ENCODE measurements around the gene LHFPL6. TPM values are rescaled to one million over a fixed set of nuclear protein-coding genes. Genes with fewer than 3 reads are reported as not detected.

LHFPL6 gene
- total RNA-seq, 4 donors from 2014 or later = 113 to 177 (median 146) TPM

DNA sequence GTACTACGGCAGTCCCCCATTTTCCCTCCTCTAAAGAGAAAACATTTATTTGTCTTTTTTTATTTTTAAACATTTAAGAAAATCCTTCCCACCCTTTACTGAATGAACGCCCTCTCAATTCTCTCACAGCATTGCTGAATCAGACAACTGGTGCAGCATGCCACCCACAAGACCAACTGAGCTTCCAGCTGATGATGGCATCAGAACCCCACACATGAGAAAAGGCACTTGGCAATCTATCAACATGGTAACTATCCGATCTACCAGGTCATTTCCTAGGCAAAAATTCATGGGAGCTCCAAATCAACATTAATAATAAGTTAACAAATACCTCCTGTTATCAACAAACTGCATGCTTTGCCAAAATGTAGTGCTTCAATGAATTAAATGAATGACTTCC lies 43.1 kb downstream of the LHFPL6 start:
- no peaks in the 10 kb centered on the region for H3K9me3 ChIP-seq
- no peak overlapping the region for H3K4me3 ChIP-seq
- H3K36me3 ChIP-seq = no peaks in the 10 kb centered on the region
- TF ChIP-seq EP300 (IDR thresholded peaks at IDR 0.05) = no peak
- no peak for TF ChIP-seq POLR2A (IDR thresholded peaks at IDR 0.05)
- TF ChIP-seq, protein P1, sequence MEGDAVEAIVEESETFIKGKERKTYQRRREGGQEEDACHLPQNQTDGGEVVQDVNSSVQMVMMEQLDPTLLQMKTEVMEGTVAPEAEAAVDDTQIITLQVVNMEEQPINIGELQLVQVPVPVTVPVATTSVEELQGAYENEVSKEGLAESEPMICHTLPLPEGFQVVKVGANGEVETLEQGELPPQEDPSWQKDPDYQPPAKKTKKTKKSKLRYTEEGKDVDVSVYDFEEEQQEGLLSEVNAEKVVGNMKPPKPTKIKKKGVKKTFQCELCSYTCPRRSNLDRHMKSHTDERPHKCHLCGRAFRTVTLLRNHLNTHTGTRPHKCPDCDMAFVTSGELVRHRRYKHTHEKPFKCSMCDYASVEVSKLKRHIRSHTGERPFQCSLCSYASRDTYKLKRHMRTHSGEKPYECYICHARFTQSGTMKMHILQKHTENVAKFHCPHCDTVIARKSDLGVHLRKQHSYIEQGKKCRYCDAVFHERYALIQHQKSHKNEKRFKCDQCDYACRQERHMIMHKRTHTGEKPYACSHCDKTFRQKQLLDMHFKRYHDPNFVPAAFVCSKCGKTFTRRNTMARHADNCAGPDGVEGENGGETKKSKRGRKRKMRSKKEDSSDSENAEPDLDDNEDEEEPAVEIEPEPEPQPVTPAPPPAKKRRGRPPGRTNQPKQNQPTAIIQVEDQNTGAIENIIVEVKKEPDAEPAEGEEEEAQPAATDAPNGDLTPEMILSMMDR (IDR thresholded peaks at IDR 0.05) = no peak
- DNase-seq (ENCODE audit: low spot score in 2 of 2) = no peak
- H3K27ac ChIP-seq = no peak overlapping the region
- H3K4me1 ChIP-seq = peaks cover 0 to 61% (median 14%) of the 10 kb centered on the region in 4 donors
- 67 to 74% methylated on average over 3 of the region's 3 CpGs for WGBS, 2 donors
- H3K27me3 ChIP-seq = no peaks in the 10 kb centered on the region

DNA sequence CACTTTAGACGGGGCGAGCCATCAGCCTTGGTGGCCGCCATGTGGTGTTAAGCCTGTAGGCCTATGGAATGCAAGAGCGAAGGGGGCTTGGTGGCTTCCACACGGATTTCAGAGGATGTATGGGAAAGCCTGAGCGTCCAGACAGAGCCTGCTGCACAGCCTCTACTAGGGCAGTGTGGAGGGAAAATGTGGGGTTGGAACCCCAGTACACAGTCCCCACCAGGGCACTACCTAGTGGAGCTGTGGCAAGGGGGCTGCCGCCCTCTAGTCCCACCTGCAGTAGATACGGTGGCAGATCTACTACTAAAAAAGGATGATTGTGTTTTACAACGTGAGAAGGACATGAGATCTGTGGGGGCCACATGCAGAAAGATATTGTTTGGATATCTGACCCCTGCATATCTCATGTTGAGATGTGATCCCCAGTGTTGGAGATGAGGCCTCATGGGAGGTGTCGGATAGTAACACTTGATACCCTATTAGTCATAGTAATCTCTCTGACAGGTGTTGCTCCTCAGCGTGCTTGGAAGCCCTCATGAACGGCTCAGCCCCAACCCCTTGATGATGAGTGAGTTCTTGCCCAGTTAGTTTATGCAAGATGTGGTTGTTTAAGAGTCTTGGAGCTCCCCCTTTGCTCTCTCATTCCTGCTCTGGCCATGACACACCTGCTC lies 45.6 kb downstream of the LHFPL6 start:
- Histone ChIP-seq H3K27ac (no peak overlapping the region), H3K36me3 (no peaks in the 10 kb centered on the region), H3K4me3 (no peak overlapping the region), H3K27me3 (no peaks in the 10 kb centered on the region), H3K4me1 (peaks cover 0 to 42% (median 5%) of the 10 kb centered on the region in 4 donors), H3K9me3 (no peaks in the 10 kb centered on the region)
- 87 to 92% methylated on average over 12 of the region's 12 CpGs for WGBS, 2 donors
- TF ChIP-seq POLR2A (IDR thresholded peaks at IDR 0.05) (no peak), EP300 (IDR thresholded peaks at IDR 0.05) (no peak)
- TF ChIP-seq, protein P1 (IDR thresholded peaks at IDR 0.05) = no peak
- DNase-seq (ENCODE audit: low spot score in 2 of 2) = no peak

DNA sequence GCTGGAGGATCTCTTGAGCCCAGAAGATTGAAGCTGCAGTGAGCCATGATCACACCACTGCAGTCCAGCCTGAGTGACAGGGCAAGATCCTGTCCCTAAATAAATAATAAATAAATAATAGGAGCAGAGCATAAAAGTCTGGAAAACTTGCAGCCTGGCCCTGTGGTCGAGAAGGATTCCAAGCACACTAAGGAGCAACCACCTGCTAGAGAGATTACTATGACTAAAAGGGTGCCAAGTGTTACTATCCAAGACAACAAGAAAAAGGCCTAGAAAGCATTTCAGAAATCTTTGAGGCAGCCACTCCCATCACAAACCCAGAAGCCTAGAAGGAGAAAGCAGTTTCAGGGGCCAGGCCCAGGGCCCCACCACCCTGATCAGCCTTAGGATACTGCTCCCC lies 46.1 kb downstream of the LHFPL6 start:
- Histone ChIP-seq H3K27me3 (no peaks in the 10 kb centered on the region), H3K9me3 (no peaks in the 10 kb centered on the region), H3K4me1 (peaks cover 0 to 44% (median 5%) of the 10 kb centered on the region in 4 donors), H3K27ac (no peak overlapping the region), H3K4me3 (no peak overlapping the region), H3K36me3 (no peaks in the 10 kb centered on the region)
- 77 to 79% methylated on average over 1 of the region's 1 CpG for WGBS, 2 donors
- TF ChIP-seq, protein P1 (IDR thresholded peaks at IDR 0.05) = no peak
- TF ChIP-seq POLR2A (IDR thresholded peaks at IDR 0.05) (no peak), EP300 (IDR thresholded peaks at IDR 0.05) (no peak)
- DNase-seq (ENCODE audit: low spot score in 2 of 2) = no peak

DNA sequence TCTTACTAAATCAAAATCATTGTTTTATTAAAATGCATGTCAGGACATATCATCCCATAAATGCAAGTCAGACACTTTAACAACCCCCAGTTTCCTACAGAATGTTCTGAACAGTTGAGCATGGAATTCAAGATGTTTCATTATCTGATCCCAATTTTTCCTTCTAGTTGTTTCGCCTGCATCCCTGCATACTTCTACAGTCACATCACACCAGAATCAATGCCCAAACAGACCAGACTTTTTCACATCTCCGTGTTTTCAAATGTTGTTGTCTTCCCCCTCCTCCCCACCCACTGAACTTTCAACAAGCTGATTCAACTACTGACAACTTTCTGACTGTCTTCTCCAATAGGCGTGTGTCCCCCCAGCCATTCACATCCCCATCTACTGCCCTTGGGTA lies 48.6 kb downstream of the LHFPL6 start:
- 67 to 75% methylated on average over 3 of the region's 3 CpGs for WGBS, 2 donors
- TF ChIP-seq POLR2A (IDR thresholded peaks at IDR 0.05) (no peak), EP300 (IDR thresholded peaks at IDR 0.05) (no peak)
- TF ChIP-seq, protein P1 (IDR thresholded peaks at IDR 0.05) = no peak
- no peaks in the 10 kb centered on the region for H3K9me3 ChIP-seq
- H3K27ac ChIP-seq = no peak overlapping the region
- H3K4me1 ChIP-seq = peaks cover 0 to 34% (median 2%) of the 10 kb centered on the region in 4 donors
- H3K4me3 ChIP-seq = no peak overlapping the region
- peaks cover 0 to 4% (median 0%) of the 10 kb centered on the region in 3 donors for H3K36me3 ChIP-seq
- DNase-seq (ENCODE audit: low spot score in 2 of 2) = no peak
- H3K27me3 ChIP-seq = no peaks in the 10 kb centered on the region

DNA sequence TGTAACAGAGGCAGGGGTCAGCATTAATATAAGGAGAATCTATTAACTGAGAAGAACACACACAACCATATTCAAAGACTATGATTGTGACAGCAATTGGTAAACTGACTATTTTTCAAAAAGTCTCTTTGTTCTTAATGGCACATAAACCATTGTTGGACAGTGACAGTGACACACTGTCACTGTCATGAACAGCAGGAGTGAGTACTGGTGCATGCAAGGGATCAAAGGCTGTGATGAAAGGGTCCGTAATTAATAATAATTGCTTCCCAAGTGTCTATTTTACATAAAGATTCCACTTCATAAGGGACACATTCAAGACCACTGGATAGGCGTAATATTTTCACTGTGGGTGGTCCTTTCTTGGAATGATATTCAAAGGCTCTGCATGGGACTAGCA lies 50.7 kb downstream of the LHFPL6 start:
- WGBS, 2 donors = 63 to 64% methylated on average over 2 of the region's 2 CpGs
- peaks cover 0 to 4% (median 0%) of the 10 kb centered on the region in 3 donors for H3K36me3 ChIP-seq
- TF ChIP-seq EP300 (IDR thresholded peaks at IDR 0.05) (no peak), POLR2A (IDR thresholded peaks at IDR 0.05) (no peak)
- TF ChIP-seq, protein P1 (IDR thresholded peaks at IDR 0.05) = no peak
- no peak overlapping the region for H3K4me3 ChIP-seq
- no peak overlapping the region for H3K27ac ChIP-seq
- DNase-seq (ENCODE audit: low spot score in 2 of 2) = no peak
- H3K9me3 ChIP-seq = no peaks in the 10 kb centered on the region
- H3K27me3 ChIP-seq = no peaks in the 10 kb centered on the region
- peaks cover 0 to 20% (median 0%) of the 10 kb centered on the region in 4 donors for H3K4me1 ChIP-seq
